SK-N-SH (cell line): ENCODE measurements around the gene THSD7B. TPM values are rescaled to one million over a fixed set of nuclear protein-coding genes. Genes with fewer than 3 reads are reported as not detected.

Experiments
- CTCF ChIA-PET: fragments of 300-600, 350-600 bp; formaldehyde crosslinking; extraction: SDS; loops from one replicate; lab custom pipeline; 2021; lab: Yijun Ruan, JAX
- POLR2A ChIA-PET: fragments of 350-600 bp; sonication (Branson Sonifier 250); formaldehyde crosslinking; extraction: SDS; loops from one replicate; lab custom pipeline; 2020; ENCODE audit warnings: antibody characterized with exemption, inconsistent platforms; lab: Yijun Ruan, JAX
- DNase-seq: peaks from one replicate; pipeline ENCODE4 v3.0.0; 2012
- H2AFZ ChIP-seq: fragments of 200-600 bp; sonication (generic); 2 replicates; pipeline ENCODE4 v1.8.1; 2016; ENCODE audit warnings: antibody characterized with exemption, mild to moderate bottlenecking, low read depth
- H3F3A ChIP-seq: fragments of 200-600 bp; sonication (generic); replicated peaks from 2 replicates; pipeline ENCODE3; 2016; ENCODE audit warnings: antibody characterized with exemption, mild to moderate bottlenecking; ENCODE audit not compliant: insufficient read depth
- H3K27ac ChIP-seq, 2 experiments: fragments of 200-500 bp in 1 of 2; fragments of 200-600 bp in 1 of 2; sonication (Bioruptor generic) in 1 of 2; sonication (generic), shearing (Covaris generic) in 1 of 2; 2 replicates each; pipeline versions ENCODE4 v1.5.1 to v1.6.1; 2014 to 2016; ENCODE audit warnings: low read depth in 2 of 2, inconsistent platforms in 1 of 2, low read length in 1 of 2, mild to moderate bottlenecking in 1 of 2, mixed read lengths in 1 of 2
- H3K27me3 ChIP-seq: fragments of 200-600 bp; sonication (generic), shearing (Covaris generic); 2 replicates; pipeline ENCODE4 v1.6.1; 2016; ENCODE audit warnings: mixed run types; ENCODE audit not compliant: insufficient read depth
- H3K36me3 ChIP-seq, 2 experiments: fragments of 200-500 bp in 1 of 2; fragments of 200-600 bp in 1 of 2; sonication (Bioruptor generic) in 1 of 2; sonication (generic) in 1 of 2; replicated peaks in 1 of 2; 2 replicates each; pipeline versions ENCODE3 to v1.5.1; 2014 to 2016; ENCODE audit warnings: low read length in 1 of 2, mild to moderate bottlenecking in 1 of 2; ENCODE audit not compliant: insufficient read depth in 2 of 2, control insufficient read depth in 1 of 2
- H3K4me1 ChIP-seq, 2 experiments: fragments of 200-500 bp in 1 of 2; fragments of 200-600 bp in 1 of 2; sonication (Bioruptor generic) in 1 of 2; sonication (generic), shearing (Covaris generic) in 1 of 2; 2 replicates each; pipeline versions ENCODE4 v1.5.1 to v1.6.1; 2014 to 2016; ENCODE audit warnings: low read depth in 1 of 2, low read length in 1 of 2, mixed run types in 1 of 2; ENCODE audit not compliant: insufficient read depth in 2 of 2, control insufficient read depth in 1 of 2
- H3K4me2 ChIP-seq: fragments of 200-600 bp; sonication (generic), shearing (Covaris generic); 2 replicates; pipeline ENCODE4 v1.6.1; 2017; ENCODE audit warnings: mixed run types
- H3K4me3 ChIP-seq, 2 experiments: fragments of 200-500 bp in 1 of 2; fragments of 200-600 bp in 1 of 2; sonication (Bioruptor generic) in 1 of 2; sonication (generic), shearing (Covaris generic) in 1 of 2; 2 replicates each; pipeline versions ENCODE4 v1.5.1 to v1.8.1; 2014 to 2016; ENCODE audit warnings: low read depth in 2 of 2, inconsistent platforms in 1 of 2, low read length in 1 of 2, mild to moderate bottlenecking in 1 of 2, mixed read lengths in 1 of 2, moderate library complexity in 1 of 2
- H3K79me2 ChIP-seq: fragments of 200-600 bp; sonication (generic); 2 replicates; pipeline ENCODE4 v1.8.1; 2017; ENCODE audit warnings: mild to moderate bottlenecking; ENCODE audit not compliant: insufficient read depth
- H3K9ac ChIP-seq: fragments of 200-600 bp; sonication (generic); 2 replicates; pipeline ENCODE4 v1.6.1; 2017; ENCODE audit warnings: mixed run types
- H3K9me2 ChIP-seq: fragments of 200-600 bp; sonication (generic); 2 replicates; pipeline ENCODE4 v1.6.1; 2017; ENCODE audit warnings: mixed run types
- H3K9me3 ChIP-seq: fragments of 200-600 bp; sonication (generic); 2 replicates; pipeline ENCODE4 v1.6.1; 2017; ENCODE audit warnings: mixed run types, mild to moderate bottlenecking, moderate library complexity
- H4K20me1 ChIP-seq: fragments of 200-600 bp; sonication (generic); 2 replicates; pipeline ENCODE4 v1.6.1; 2017; ENCODE audit warnings: mild to moderate bottlenecking, mixed run types; ENCODE audit not compliant: insufficient read depth
- CHD2 ChIP-seq: fragments of 150-350 bp; IDR thresholded peaks from 2 replicates; pipeline ENCODE4 v1.6.1; 2018; ENCODE audit warnings: low read length; ENCODE audit not compliant: partially characterized antibody
- CTCF ChIP-seq: fragments of 200-600 bp; sonication (generic); IDR thresholded peaks from 2 replicates; pipeline ENCODE4 v1.6.1; 2017; ENCODE audit warnings: antibody characterized with exemption, mild to moderate bottlenecking, moderate library complexity
- FOSL2 ChIP-seq: IDR thresholded peaks from 2 replicates; pipeline ENCODE4 v1.4.0; 2012; ENCODE audit warnings: low read depth, mild to moderate bottlenecking, moderate library complexity, borderline replicate concordance
- FOXM1 ChIP-seq: IDR thresholded peaks from 2 replicates; pipeline ENCODE4 v1.4.0; 2012; ENCODE audit warnings: low read depth, mild to moderate bottlenecking
- GABPA ChIP-seq: IDR thresholded peaks from 2 replicates; pipeline ENCODE4 v1.4.0; 2012; ENCODE audit warnings: low read depth, mild to moderate bottlenecking
- JUND ChIP-seq: IDR thresholded peaks from 2 replicates; pipeline ENCODE4 v1.4.0; 2012
- MXI1 ChIP-seq: IDR thresholded peaks from 2 replicates; pipeline ENCODE4 v1.6.1; 2012; ENCODE audit warnings: mild to moderate bottlenecking, low read depth, low read length, improper control_type of control experiment
- NRF1 ChIP-seq: IDR thresholded peaks from 2 replicates; pipeline ENCODE4 v1.6.1; 2012; ENCODE audit warnings: low read depth, mild to moderate bottlenecking, low read length
- PBX3 ChIP-seq: IDR thresholded peaks from 2 replicates; pipeline ENCODE4; 2012
- POLR2AphosphoS5 ChIP-seq: IDR thresholded peaks from 2 replicates; pipeline ENCODE4 v1.6.1; 2012; ENCODE audit warnings: low read depth, low read length
- RAD21 ChIP-seq: IDR thresholded peaks from 2 replicates; pipeline ENCODE4 v1.6.1; 2012; ENCODE audit warnings: mild to moderate bottlenecking, low read length
- RXRA ChIP-seq: IDR thresholded peaks from 2 replicates; pipeline ENCODE4 v1.4.0; 2012; ENCODE audit warnings: low read depth, mild to moderate bottlenecking, borderline replicate concordance
- SIN3A ChIP-seq: IDR thresholded peaks from 2 replicates; pipeline ENCODE4 v1.6.1; 2012; ENCODE audit warnings: low read depth, mild to moderate bottlenecking, low read length, moderate library complexity, borderline replicate concordance
- USF1 ChIP-seq: IDR thresholded peaks from 2 replicates; pipeline ENCODE4 v1.4.0; 2012; ENCODE audit warnings: low read depth, borderline replicate concordance
- whole genome bisulfite sequencing: methylation state at CpG from one replicate; pipeline ENCODE4 v1.1.6; 2017; ENCODE audit warnings: low lambda C conversion rate; 5-methylcytosine and 5-hydroxymethylcytosine counted together
- polyA plus RNA-seq, 3 experiments: library from polyadenylated mRNA; depleted of rRNA; stranded (reverse); fragments of >200 nt; gene quantifications; 2 replicates each; pipeline ENCODE4 v1.2.3, GENCODE V29; 2012
- TF ChIP-seq, protein P1 (sequence below): IDR thresholded peaks from 2 replicates; pipeline ENCODE4 v1.4.0; 2012; ENCODE audit warnings: low read depth
- TF ChIP-seq, protein P2 (sequence below): IDR thresholded peaks from 2 replicates; pipeline ENCODE4 v1.4.0; 2012; ENCODE audit warnings: low read depth, borderline replicate concordance
- TF ChIP-seq, protein P3 (sequence below): IDR thresholded peaks from 2 replicates; pipeline ENCODE4 v1.6.1; 2012; ENCODE audit warnings: mild to moderate bottlenecking, low read depth, low read length, moderate library complexity

Gene THSD7B
- polyA plus RNA-seq, 1 of the 3 experiments (the other 2 are of a cell fraction), result not detected

DNA sequence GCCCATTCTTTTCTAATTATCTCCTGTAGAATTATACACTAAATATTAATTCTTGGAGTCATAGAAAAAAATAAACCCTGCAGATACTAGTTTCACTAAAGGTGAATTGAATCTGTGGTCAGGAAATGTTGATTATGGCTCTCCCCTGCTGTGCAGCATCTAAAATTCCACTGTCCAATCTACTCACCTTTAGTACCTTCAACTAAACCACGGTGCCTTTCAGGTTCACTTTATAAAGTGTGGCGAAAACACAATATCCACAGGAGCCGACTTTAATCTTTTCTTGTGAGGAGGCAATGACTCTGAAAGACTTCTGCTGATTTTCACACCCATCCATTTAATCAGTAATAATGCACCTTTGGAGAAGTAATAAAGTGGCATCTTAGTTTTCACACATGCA, 402.3 kb downstream of the THSD7B start:
- Histone ChIP-seq H3K9me3 (no peaks in the 10 kb centered on the region), H3K4me3 (no peak overlapping the region)
- TF ChIP-seq CHD2 (no peak), MXI1 (no peak), CTCF (no peak), JUND (no peak), FOXM1 (no peak), POLR2AphosphoS5 (no peak), RXRA (no peak), SIN3A (no peak), RAD21 (no peak), PBX3 (no peak), GABPA (no peak), USF1 (no peak), NRF1 (no peak), FOSL2 (no peak)
- TF ChIP-seq, protein P1, sequence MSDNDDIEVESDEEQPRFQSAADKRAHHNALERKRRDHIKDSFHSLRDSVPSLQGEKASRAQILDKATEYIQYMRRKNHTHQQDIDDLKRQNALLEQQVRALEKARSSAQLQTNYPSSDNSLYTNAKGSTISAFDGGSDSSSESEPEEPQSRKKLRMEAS, result no peak
- TF ChIP-seq, protein P2, sequence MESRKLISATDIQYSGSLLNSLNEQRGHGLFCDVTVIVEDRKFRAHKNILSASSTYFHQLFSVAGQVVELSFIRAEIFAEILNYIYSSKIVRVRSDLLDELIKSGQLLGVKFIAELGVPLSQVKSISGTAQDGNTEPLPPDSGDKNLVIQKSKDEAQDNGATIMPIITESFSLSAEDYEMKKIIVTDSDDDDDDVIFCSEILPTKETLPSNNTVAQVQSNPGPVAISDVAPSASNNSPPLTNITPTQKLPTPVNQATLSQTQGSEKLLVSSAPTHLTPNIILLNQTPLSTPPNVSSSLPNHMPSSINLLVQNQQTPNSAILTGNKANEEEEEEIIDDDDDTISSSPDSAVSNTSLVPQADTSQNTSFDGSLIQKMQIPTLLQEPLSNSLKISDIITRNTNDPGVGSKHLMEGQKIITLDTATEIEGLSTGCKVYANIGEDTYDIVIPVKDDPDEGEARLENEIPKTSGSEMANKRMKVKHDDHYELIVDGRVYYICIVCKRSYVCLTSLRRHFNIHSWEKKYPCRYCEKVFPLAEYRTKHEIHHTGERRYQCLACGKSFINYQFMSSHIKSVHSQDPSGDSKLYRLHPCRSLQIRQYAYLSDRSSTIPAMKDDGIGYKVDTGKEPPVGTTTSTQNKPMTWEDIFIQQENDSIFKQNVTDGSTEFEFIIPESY, result no peak
- TF ChIP-seq, protein P3, sequence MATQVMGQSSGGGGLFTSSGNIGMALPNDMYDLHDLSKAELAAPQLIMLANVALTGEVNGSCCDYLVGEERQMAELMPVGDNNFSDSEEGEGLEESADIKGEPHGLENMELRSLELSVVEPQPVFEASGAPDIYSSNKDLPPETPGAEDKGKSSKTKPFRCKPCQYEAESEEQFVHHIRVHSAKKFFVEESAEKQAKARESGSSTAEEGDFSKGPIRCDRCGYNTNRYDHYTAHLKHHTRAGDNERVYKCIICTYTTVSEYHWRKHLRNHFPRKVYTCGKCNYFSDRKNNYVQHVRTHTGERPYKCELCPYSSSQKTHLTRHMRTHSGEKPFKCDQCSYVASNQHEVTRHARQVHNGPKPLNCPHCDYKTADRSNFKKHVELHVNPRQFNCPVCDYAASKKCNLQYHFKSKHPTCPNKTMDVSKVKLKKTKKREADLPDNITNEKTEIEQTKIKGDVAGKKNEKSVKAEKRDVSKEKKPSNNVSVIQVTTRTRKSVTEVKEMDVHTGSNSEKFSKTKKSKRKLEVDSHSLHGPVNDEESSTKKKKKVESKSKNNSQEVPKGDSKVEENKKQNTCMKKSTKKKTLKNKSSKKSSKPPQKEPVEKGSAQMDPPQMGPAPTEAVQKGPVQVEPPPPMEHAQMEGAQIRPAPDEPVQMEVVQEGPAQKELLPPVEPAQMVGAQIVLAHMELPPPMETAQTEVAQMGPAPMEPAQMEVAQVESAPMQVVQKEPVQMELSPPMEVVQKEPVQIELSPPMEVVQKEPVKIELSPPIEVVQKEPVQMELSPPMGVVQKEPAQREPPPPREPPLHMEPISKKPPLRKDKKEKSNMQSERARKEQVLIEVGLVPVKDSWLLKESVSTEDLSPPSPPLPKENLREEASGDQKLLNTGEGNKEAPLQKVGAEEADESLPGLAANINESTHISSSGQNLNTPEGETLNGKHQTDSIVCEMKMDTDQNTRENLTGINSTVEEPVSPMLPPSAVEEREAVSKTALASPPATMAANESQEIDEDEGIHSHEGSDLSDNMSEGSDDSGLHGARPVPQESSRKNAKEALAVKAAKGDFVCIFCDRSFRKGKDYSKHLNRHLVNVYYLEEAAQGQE, result no peak
- TF ChIP-seq, all 33 proteins: peak for 0
- Histone ChIP-seq H3K4me2 (no peak overlapping the region), H2AFZ (no peak overlapping the region), H3K27me3 (no peaks in the 10 kb centered on the region), H3K4me1 (no peaks in the 10 kb centered on the region), H3K79me2 (no peaks in the 10 kb centered on the region), H3K36me3 (no peaks in the 10 kb centered on the region), H4K20me1 (no peaks in the 10 kb centered on the region), H3K9ac (no peak overlapping the region), H3F3A (no peaks in the 10 kb centered on the region), H3K27ac (no peak overlapping the region), H3K9me2 (no peaks in the 10 kb centered on the region)
- WGBS, result 54% methylated on average over 3 of the region's 3 CpGs
- ChIA-PET POLR2A (no interaction called here), CTCF (interaction anchor here (1.1 kb wide), 1 partner anchor 10 kb away, joined by 4 read pairs; no protein-coding TSS in a partner anchor)
- DNase-seq, result no peak
